Progenitor cell of endocrine pancreas (in vitro differentiated cells): ENCODE results near the gene HERPUD2. TPM values are rescaled to one million over a fixed set of nuclear protein-coding genes. Genes with fewer than 3 reads are reported as not detected.
A peak's percentile ranks its signal among the peaks of the same experiment; 100 is the strongest.

Experiments
- DNase-seq: peaks from one replicate; pipeline ENCODE4 v3.0.0; 2021; ENCODE audit warnings: low spot score; ENCODE audit not compliant: unreplicated experiment
- H3K27ac Mint-ChIP-seq: 2 replicates; pipeline ENCODE4 v1.8.0; 2021; ENCODE audit warnings: mild to moderate bottlenecking, moderate library complexity, mixed read lengths
- H3K27me3 Mint-ChIP-seq: 2 replicates; pipeline ENCODE4 v1.8.0; 2021; ENCODE audit warnings: mixed read lengths
- H3K36me3 Mint-ChIP-seq: 2 replicates; pipeline ENCODE4 v1.8.0; 2022; ENCODE audit warnings: mixed read lengths; ENCODE audit not compliant: insufficient read depth
- H3K4me1 Mint-ChIP-seq: 2 replicates; pipeline ENCODE4 v1.8.0; 2021; ENCODE audit warnings: low read depth, mixed read lengths
- H3K4me3 Mint-ChIP-seq: 2 replicates; pipeline ENCODE4 v1.8.0; 2021; ENCODE audit warnings: low read depth, mild to moderate bottlenecking, moderate library complexity, mixed read lengths
- H3K9me3 Mint-ChIP-seq: 2 replicates; pipeline ENCODE4 v1.8.0; 2021; ENCODE audit warnings: low read depth, mixed read lengths
- total RNA-seq: library from RNA; stranded (reverse); gene quantifications from 2 replicates; pipeline ENCODE4 v1.2.1, GENCODE V29; 2021
- TF ChIP-seq, protein P1 (sequence below): fragments of 200-600 bp; sonication (generic); IDR thresholded peaks from one replicate; pipeline ENCODE4 v1.5.0; 2021; ENCODE audit warnings: antibody characterized with exemption, mild to moderate bottlenecking; ENCODE audit not compliant: unreplicated experiment

Gene HERPUD2
- total RNA-seq, 1 donor from 2014 or later: 39.1 TPM

DNA sequence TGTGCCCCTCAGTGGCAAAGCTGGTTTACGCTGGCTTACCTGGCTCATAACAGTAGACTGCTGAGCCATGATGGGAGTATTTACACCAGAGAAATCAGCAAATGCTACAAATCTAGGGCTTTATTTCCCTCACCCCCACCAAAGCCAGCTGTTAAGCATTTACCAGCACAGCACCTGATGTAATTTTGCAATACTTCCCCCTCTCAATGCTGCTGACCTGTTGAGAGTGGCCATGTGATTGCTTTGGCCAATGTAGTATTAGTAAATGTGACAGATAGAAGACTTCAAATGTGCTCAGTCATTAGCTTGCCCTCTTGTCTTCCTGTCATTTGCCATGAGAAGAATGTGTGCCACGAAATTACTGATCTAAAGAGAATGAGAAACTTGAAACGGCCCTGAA is 46.6 kb downstream of the HERPUD2 start:
- Mint-ChIP-seq H3K27ac (peak overlapping the region; percentile 25), H3K4me1 (peaks cover 32% of the 10 kb centered on the region), H3K36me3 (peaks cover 20% of the 10 kb centered on the region), H3K4me3 (no peak overlapping the region), H3K27me3 (no peaks in the 10 kb centered on the region), H3K9me3 (peaks cover 18% of the 10 kb centered on the region)
- DNase-seq: no peak
- TF ChIP-seq, protein P1, sequence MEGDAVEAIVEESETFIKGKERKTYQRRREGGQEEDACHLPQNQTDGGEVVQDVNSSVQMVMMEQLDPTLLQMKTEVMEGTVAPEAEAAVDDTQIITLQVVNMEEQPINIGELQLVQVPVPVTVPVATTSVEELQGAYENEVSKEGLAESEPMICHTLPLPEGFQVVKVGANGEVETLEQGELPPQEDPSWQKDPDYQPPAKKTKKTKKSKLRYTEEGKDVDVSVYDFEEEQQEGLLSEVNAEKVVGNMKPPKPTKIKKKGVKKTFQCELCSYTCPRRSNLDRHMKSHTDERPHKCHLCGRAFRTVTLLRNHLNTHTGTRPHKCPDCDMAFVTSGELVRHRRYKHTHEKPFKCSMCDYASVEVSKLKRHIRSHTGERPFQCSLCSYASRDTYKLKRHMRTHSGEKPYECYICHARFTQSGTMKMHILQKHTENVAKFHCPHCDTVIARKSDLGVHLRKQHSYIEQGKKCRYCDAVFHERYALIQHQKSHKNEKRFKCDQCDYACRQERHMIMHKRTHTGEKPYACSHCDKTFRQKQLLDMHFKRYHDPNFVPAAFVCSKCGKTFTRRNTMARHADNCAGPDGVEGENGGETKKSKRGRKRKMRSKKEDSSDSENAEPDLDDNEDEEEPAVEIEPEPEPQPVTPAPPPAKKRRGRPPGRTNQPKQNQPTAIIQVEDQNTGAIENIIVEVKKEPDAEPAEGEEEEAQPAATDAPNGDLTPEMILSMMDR: no peak

DNA sequence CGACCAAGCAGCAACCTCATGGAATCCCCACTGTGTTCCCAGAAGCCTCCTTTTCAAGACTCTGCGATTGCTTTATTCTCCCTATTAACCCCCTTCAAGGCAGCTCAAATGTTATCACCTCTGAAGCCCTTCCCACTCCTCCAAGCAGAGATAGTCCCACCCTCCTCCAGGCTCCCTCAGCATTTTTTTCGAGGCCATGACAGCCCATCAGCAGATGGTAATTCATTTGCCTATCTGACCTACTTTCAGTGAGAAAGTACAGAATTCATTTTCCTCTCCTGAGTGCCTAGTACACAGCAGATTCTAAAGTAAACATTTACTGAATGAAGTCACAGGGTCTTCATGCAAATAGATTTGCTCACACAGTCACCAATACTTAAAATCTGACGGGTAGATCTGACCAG is 47.8 kb downstream of the HERPUD2 start:
- Mint-ChIP-seq H3K27ac (peak overlapping the region; percentile 73), H3K27me3 (no peaks in the 10 kb centered on the region), H3K4me1 (peaks cover 33% of the 10 kb centered on the region), H3K4me3 (peak overlapping the region; percentile 8), H3K9me3 (peaks cover 6% of the 10 kb centered on the region), H3K36me3 (peaks cover 13% of the 10 kb centered on the region)
- DNase-seq: no peak
- TF ChIP-seq, protein P1: no peak

DNA sequence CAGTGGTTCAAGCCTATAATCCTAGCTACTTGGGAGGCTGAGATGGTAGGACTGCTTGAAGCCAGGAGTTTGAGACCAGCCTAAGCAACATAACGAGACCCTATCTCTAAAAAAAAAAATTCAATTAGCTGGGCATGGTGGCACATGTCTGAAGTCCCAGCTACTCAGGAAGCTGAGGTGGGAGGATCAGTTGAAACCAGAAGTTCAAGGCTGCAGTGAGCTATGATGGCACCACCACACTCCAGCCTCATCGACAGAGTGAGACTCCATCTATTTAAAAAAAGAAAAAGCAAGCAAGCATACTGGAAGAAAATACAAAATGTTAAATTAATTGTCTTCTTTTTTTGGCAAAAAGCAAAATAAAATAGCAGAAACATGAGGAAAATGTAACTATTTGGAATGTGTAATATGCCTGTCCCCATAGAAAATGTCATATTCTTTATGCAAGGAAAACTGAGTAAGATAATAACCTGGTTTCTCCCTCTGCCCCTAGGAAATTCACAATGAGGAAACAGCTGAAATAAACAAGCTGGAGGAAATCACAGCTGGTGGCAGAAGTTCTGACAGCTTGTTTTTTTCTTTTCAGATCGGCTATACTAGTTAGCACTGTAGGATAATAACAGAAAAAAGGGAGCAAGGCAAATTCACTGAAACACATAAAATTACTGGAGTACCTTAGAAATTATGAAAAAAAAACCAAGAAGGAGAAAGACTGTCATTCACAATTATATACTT is 48.5 kb downstream of the HERPUD2 start:
- peaks cover 5% of the 10 kb centered on the region for H3K9me3 Mint-ChIP-seq
- no peak for DNase-seq
- H3K27me3 Mint-ChIP-seq: no peaks in the 10 kb centered on the region
- peak overlapping the region; percentile 73 for H3K27ac Mint-ChIP-seq
- TF ChIP-seq, protein P1: no peak
- peaks cover 10% of the 10 kb centered on the region for H3K36me3 Mint-ChIP-seq
- peak overlapping the region; percentile 12 for H3K4me3 Mint-ChIP-seq
- peaks cover 38% of the 10 kb centered on the region for H3K4me1 Mint-ChIP-seq

DNA sequence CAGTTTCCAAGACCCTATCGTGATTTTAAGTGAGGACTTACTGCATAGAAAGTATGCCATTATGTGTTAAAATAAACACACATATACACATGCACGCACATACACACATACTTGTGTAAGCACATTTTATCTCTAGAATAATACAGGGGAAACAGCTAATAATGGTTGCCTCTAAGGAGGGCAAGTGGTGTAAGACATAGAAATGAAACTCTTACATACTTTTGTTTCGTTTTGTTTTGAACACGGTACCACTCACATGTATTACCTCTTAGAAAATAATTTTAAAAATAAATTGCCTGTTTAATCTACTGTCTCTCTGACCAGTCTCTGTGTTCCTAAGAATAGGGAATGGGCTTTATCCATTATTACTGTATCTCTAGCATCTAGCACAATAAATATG is 49.2 kb downstream of the HERPUD2 start:
- Mint-ChIP-seq H3K27ac (no peak overlapping the region), H3K4me3 (no peak overlapping the region), H3K27me3 (no peaks in the 10 kb centered on the region), H3K36me3 (peaks cover 7% of the 10 kb centered on the region), H3K4me1 (peaks cover 36% of the 10 kb centered on the region), H3K9me3 (peaks cover 5% of the 10 kb centered on the region)
- no peak for DNase-seq
- TF ChIP-seq, protein P1: no peak

DNA sequence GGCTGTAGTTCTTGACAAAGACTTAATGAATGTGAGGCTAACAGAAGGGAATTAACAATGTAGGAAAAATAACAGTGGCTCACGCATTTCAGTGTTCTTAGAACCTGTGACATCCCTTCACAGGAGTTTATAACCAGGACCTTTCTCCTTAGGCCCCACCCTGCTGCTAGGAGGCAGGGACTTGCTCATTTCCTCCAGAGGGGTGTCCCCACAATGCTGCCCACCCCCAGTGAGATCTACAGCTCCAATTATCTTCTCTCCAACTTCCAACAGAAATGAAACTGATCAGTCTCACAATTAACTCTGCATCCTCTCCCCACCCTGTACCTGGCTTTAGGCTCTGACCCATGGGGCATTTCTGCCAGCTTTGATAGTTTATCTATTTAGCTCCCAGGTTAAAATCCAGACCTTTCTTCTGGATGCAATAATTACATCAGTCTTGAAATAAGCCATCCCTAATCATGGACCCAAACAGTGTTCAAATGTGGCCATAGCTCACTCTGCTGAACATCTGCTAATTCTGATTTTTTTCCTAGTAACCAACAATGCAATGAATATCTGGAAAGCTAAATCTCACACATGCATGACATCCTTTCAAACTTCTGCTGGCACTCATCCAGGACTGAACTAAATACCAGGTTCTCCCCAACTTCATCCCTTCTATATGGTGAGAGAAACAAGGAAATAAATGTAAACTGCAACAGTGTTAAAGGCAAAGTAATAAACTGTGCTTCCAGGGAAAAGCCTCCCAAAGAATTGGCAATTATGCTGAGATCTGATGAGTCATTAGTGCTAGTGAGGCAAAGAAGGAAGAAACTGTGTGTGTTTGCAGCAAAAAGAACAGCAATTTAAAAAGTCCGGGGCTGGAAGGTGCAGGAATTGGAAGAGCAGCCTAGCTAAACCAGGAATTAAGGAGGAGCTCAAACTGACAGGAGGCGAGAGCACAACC is 64.6 kb downstream of the HERPUD2 start:
- H3K4me1 Mint-ChIP-seq: no peaks in the 10 kb centered on the region

More for the DNA sequence above, 64.6 kb downstream of the HERPUD2 start:
- no peaks in the 10 kb centered on the region for H3K27me3 Mint-ChIP-seq
- no peak for DNase-seq
- TF ChIP-seq, protein P1: no peak
- peaks cover 17% of the 10 kb centered on the region for H3K36me3 Mint-ChIP-seq
- H3K4me3 Mint-ChIP-seq: no peak overlapping the region
- H3K27ac Mint-ChIP-seq: no peak overlapping the region
- no peaks in the 10 kb centered on the region for H3K9me3 Mint-ChIP-seq
